ENCODE results near the gene ATL2.
"Not testable (repeated sequence)": the region's sequence is repeated elsewhere in the genome, so short reads cannot be mapped to it uniquely, and the experiment has no call there.

The ATL2 gene

GRCh38 chr2:38416296-38417036 is 39.4 kb upstream of the ATL2 start:
- no peak for TF ChIP-seq CTCF (conservative IDR thresholded peaks at IDR 0.05; ENCODE audit: low read depth, low read length)
- DNase-seq (ENCODE audit: low read depth) = no peak
- H3K4me3 ChIP-seq (ENCODE audit: low read length) = no peak overlapping the region

- DNase-seq (ENCODE audit: low read depth) = no peak
- TF ChIP-seq CTCF (conservative IDR thresholded peaks at IDR 0.05; ENCODE audit: low read depth, low read length) = no peak
- H3K4me3 ChIP-seq (ENCODE audit: low read length) = no peak overlapping the region
Measured at GRCh38 chr2:38415728-38416291, 38.7 kb upstream of the ATL2 start.

- DNase-seq (ENCODE audit: low read depth) = no peak
- H3K4me3 ChIP-seq (ENCODE audit: low read length) = no peak overlapping the region
- TF ChIP-seq CTCF (conservative IDR thresholded peaks at IDR 0.05; ENCODE audit: low read depth, low read length) = no peak
Measured at GRCh38 chr2:38415023-38415422, 38.0 kb upstream of the ATL2 start.

- H3K4me3 ChIP-seq (ENCODE audit: low read length); DNase-seq (ENCODE audit: low read depth): not testable (repeated sequence)
Measured at GRCh38 chr2:38412235-38412871, 35.3 kb upstream of the ATL2 start.

- no peak for DNase-seq (ENCODE audit: low read depth)
- H3K4me3 ChIP-seq (ENCODE audit: low read length) = no peak overlapping the region
- no peak for TF ChIP-seq CTCF (conservative IDR thresholded peaks at IDR 0.05; ENCODE audit: low read depth, low read length)
Measured at GRCh38 chr2:38409156-38410102, 32.4 kb upstream of the ATL2 start.

GRCh38 chr2:38407111-38407682 is 30.1 kb upstream of the ATL2 start:
- TF ChIP-seq CTCF (conservative IDR thresholded peaks at IDR 0.05; ENCODE audit: low read depth, low read length) = no peak
- H3K4me3 ChIP-seq (ENCODE audit: low read length) = no peak overlapping the region
- no peak for DNase-seq (ENCODE audit: low read depth)
